GM20000 (cell line): ENCODE data around the gene ARL14.
A peak's percentile ranks its signal among the peaks of the same experiment; 100 is the strongest.

ENCODE experiments used
- DNase-seq: peaks from one replicate; pipeline ENCODE4 v3.0.0; 2012; ENCODE audit warnings: low spot score
- TF ChIP-seq, protein P1 (sequence below): IDR thresholded peaks from 2 replicates; pipeline ENCODE4 v1.5.1; 2012; ENCODE audit warnings: mild to moderate bottlenecking, control low read depth; ENCODE audit errors: extremely low read depth, missing control alignments

Gene ARL14

DNA sequence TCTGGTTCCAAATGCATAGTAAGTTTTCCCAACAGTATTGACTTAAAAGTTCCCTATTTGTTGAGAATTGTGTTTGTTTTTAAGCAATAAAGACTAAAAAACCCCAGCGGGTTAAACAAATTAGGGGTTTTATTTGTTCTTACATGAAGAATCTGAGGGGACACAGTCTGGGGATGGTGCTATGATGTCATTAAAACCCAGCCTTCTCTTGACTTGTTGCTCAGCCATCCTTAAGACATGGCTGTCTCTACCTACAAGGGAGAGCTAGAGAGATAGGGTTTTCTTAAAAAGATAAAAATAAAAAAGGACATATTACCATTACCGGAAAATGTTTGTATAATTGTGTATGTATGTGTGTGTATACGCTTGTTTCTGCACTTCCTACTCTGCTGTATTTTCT is 11.7 kb upstream of the ARL14 start:
- DNase-seq, result no peak
- TF ChIP-seq, protein P1, sequence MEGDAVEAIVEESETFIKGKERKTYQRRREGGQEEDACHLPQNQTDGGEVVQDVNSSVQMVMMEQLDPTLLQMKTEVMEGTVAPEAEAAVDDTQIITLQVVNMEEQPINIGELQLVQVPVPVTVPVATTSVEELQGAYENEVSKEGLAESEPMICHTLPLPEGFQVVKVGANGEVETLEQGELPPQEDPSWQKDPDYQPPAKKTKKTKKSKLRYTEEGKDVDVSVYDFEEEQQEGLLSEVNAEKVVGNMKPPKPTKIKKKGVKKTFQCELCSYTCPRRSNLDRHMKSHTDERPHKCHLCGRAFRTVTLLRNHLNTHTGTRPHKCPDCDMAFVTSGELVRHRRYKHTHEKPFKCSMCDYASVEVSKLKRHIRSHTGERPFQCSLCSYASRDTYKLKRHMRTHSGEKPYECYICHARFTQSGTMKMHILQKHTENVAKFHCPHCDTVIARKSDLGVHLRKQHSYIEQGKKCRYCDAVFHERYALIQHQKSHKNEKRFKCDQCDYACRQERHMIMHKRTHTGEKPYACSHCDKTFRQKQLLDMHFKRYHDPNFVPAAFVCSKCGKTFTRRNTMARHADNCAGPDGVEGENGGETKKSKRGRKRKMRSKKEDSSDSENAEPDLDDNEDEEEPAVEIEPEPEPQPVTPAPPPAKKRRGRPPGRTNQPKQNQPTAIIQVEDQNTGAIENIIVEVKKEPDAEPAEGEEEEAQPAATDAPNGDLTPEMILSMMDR, result no peak

DNA sequence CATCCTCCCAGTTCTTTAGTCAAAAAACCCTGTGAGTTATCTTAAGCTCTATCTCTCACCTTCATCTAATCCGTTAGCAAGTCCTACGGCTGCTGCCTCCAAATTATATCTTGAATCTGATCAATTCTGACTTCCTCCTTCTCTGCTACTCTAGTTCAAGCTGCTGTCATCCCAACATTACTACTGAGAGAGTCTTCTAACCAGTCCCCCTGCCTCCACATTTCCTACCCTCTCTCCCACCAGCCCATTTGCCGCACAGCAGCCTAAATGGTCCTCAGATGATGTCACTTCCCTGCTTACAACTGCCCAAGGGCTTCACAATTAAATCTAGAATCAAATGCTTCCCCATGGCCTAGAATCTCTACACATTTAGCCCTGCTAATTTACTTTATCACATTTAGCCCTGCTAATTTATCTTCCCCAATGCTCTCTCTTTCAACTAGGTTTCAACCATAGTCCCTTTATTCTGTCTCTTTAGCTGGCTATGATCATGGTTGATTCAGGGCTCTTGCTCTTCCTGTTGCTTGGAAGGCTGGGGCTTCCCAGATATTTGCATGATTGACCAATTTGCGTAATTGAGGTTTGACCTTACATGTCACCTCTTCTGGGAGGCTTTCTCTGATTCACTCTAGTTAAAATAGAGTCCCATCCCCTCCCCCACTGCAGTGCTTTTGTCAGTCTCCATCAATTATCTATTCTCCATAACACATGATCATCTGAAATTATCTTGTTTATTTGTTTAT is 11.0 kb upstream of the ARL14 start:
- TF ChIP-seq, protein P1, result no peak
- DNase-seq, result peak; percentile 38

DNA sequence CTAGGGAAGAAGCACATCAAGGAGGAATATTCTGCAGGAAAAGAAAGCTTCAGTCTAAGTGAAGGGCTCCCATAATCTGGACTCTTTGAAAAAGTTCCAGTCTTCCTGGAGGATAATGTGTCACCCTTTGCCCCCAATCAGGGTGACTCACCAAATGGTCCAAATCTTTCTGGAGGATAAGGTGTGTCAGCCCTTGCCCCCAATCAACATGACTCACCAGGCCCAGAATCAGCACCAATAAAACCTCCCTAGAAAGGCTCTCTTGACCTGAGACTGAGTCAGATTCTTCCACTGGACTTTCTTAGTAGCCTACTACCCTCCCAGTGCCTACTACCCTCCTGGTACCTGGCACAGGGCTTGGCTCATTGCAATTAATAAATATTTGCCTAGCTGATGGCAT is 9.5 kb upstream of the ARL14 start:
- TF ChIP-seq, protein P1, result no peak
- DNase-seq, result no peak

DNA sequence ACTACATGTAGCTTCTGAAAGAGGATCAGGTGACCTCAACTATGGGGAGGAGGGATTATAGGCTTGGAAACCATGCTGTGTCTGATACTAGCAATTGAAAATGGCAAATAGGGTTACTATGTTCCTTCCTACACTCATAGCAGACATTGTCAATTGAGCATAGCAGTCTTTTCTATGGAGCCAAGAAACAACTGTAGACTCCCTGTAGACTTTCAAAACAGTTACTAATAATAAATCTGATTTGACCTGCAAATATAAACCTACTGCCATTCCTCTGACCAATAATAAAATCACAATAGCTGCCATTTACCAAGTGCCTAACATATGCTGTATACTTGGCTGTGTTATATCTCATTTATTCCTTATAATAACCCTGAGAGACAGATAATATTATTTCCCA is 8.5 kb upstream of the ARL14 start:
- DNase-seq, result no peak
- TF ChIP-seq, protein P1, result no peak

DNA sequence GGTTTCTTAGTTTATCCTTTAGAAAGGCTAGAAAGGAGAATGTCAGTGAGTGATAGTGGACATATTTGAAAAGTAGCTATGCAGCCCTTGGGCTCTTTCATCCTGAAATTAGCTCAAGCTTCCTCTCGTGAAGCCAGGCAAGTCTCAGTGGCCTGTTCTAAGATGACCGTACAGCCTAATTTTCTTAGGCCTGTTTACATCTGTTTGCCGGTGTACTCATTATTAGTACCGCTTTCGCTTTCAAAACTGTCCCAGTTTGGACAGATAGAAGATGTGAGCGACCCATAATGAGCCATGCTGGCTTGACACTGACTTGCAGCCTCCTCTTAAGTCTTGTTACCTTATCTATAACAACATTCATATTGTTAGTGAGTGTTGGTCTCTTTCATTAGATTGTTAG is 5.7 kb upstream of the ARL14 start:
- DNase-seq, result peak; percentile 27
- TF ChIP-seq, protein P1, result no peak

DNA sequence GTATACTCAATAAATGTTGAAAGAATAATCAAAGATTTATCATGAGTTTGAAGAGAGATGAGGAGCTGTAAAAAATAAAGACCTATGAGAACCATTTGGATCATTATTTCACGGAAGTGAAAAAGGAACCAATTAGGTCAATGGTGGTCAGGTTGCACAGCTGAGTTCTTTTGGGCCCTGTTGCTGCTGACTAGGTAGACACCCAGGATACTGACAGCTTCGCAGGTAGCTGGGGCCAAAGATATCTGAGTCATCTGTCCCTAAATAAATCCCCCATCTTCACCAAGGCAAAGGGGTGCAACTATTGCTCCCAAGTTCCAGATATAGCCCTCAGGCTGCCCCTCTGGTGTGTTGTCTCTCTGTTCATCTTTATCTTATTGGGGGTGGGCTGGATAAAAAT is 5.0 kb upstream of the ARL14 start:
- TF ChIP-seq, protein P1, result no peak
- DNase-seq, result no peak

DNA sequence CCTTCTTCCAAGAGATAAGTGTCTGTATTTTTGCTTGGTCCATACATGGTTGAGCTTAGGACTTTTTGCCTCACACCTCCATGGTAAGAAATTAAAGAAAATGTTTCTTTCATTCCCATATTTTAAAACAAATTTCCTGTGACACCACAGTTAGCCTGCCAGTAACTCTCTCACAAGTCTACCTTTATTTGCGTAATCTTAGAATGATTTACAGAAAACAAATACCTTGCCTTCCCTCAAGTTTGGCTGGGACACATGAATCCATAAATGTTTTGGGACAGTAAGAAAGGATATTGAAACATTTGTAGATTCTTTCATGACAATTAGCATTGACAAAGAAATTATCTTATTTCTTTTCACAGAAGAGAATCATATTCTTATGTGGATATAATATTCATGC is 3.8 kb upstream of the ARL14 start:
- no peak for DNase-seq
- TF ChIP-seq, protein P1, result no peak
